Epidermal melanocyte (primary cell): Measurements from ENCODE around the gene TCEAL6.
"Not testable (repeated sequence)": the region's sequence is repeated elsewhere in the genome, so short reads cannot be mapped to it uniquely, and the experiment has no call there.

Experiments used
- DNase-seq: peaks from one replicate; pipeline ENCODE4 v3.0.0; 2011; ENCODE audit warnings: low spot score; ENCODE audit not compliant: insufficient read length

The TCEAL6 gene

GRCh38 chrX:102142274-102142673 lies at the start of gene TCEAL6:
TSS of gene TCEAL6 (minus strand) at chrX:102142481.
- not testable (repeated sequence) for DNase-seq

GRCh38 chrX:102185967-102186720 lies 43.9 kb upstream of the TCEAL6 start:
- no peak for DNase-seq

GRCh38 chrX:102155806-102156179 lies 13.5 kb upstream of the TCEAL6 start, which contains the start of gene BEX5:
TSS of gene BEX5 (minus strand) at chrX:102155977. CDS start at chrX:102154265, 1,712 bp downstream.
- DNase-seq = no peak

- no peak for DNase-seq
Observed at GRCh38 chrX:102154900-102155805, 12.9 kb upstream of the TCEAL6 start.

- DNase-seq = no peak
Observed at GRCh38 chrX:102154218-102154860, 12.1 kb upstream of the TCEAL6 start.

- DNase-seq = not testable (repeated sequence)
Observed at GRCh38 chrX:102141631-102142030, 650 bp downstream of the TCEAL6 start.

GRCh38 chrX:102140876-102141275 lies 1.4 kb downstream of the TCEAL6 start:
- DNase-seq = not testable (repeated sequence)

- no peak for DNase-seq
Observed at GRCh38 chrX:102138064-102138463, 4.2 kb downstream of the TCEAL6 start.

GRCh38 chrX:102129473-102129872 lies 12.8 kb downstream of the TCEAL6 start:
- DNase-seq = no peak

GRCh38 chrX:102126863-102127262 lies 15.4 kb downstream of the TCEAL6 start:
- no peak for DNase-seq

- not testable (repeated sequence) for DNase-seq
Observed at GRCh38 chrX:102126080-102126818, 16.0 kb downstream of the TCEAL6 start.

GRCh38 chrX:102125436-102125835 lies 16.8 kb downstream of the TCEAL6 start, which contains the start of gene TCEAL2:
TSS of gene TCEAL2 (plus strand) at chrX:102125679. CDS start at chrX:102126831, 1,152 bp downstream.
- DNase-seq = not testable (repeated sequence)

- not testable (repeated sequence) for DNase-seq
Observed at GRCh38 chrX:102125014-102125413, 17.3 kb downstream of the TCEAL6 start.

GRCh38 chrX:102115748-102116147 lies 26.5 kb downstream of the TCEAL6 start:
- no peak for DNase-seq

- no peak for DNase-seq
Observed at GRCh38 chrX:102113367-102113766, 28.9 kb downstream of the TCEAL6 start.
